Endothelial cell of umbilical vein (primary cell): ENCODE measurements around the gene RSRC2. TPM values are rescaled to one million over a fixed set of nuclear protein-coding genes. Genes with fewer than 3 reads are reported as not detected.

ENCODE experiments used
- BruUV-seq: library from RNA; stranded (reverse); fragments of 400-500 nt; replicated peaks from 2 replicates; lab custom pipeline; 2021; lab: Mats Ljungman, UMichigan
- CTCF ChIA-PET: fragments of 300-600, 350-600 bp; sonication (Branson Sonifier 250); formaldehyde crosslinking; loops from one replicate; lab custom pipeline; 2021; ENCODE audit warnings: antibody characterized with exemption, inconsistent platforms; lab: Charles Lee
- POLR2A ChIA-PET: fragments of 300-600, 350-600 bp; sonication (Branson Sonifier 250); formaldehyde crosslinking; loops from one replicate; lab custom pipeline; 2021; ENCODE audit warnings: antibody characterized with exemption, inconsistent platforms; lab: Charles Lee
- DNase-seq: peaks from one replicate; pipeline ENCODE4 v3.0.0-alpha.2; 2011; ENCODE audit warnings: low read depth, low spot score
- FAIRE-seq: peaks from 2 replicates; lab custom pipeline; 2011; peaks lifted over from hg19 to GRCh38; lab: Jason Lieb, UNC
- H2AFZ ChIP-seq: 2 replicates; pipeline ENCODE4 v1.6.0; 2012; ENCODE audit warnings: low read depth, low read length, control low read depth, inconsistent platforms
- H3K27ac ChIP-seq: 2 replicates; pipeline ENCODE4 v1.5.1; 2011; ENCODE audit warnings: low read depth, mild to moderate bottlenecking, control low read depth, low read length, moderate library complexity; ENCODE audit not compliant: insufficient read depth
- H3K27me3 ChIP-seq, 2 experiments: 2 replicates each; pipeline versions ENCODE4 v1.6.0 to v1.6.1; 2011; ENCODE audit warnings: low read length in 2 of 2, mixed read lengths in 1 of 2; ENCODE audit not compliant: control insufficient read depth in 2 of 2, insufficient read depth in 2 of 2
- H3K36me3 ChIP-seq, 2 experiments: 2 replicates in 1 of 2; 3 replicates in 1 of 2; pipeline ENCODE4 v1.5.1; 2011; ENCODE audit warnings: low read length in 2 of 2, mild to moderate bottlenecking in 1 of 2, moderate library complexity in 1 of 2; ENCODE audit not compliant: control insufficient read depth in 2 of 2, insufficient read depth in 2 of 2; ENCODE audit errors: extremely low read depth in 1 of 2
- H3K4me1 ChIP-seq: 3 replicates; pipeline ENCODE4 v1.5.1; 2011; ENCODE audit warnings: mild to moderate bottlenecking, low read length; ENCODE audit not compliant: control insufficient read depth, insufficient read depth; ENCODE audit errors: extremely low read depth
- H3K4me2 ChIP-seq: 2 replicates; pipeline ENCODE4 v1.6.1; 2011; ENCODE audit warnings: low read length, control low read depth, mixed read lengths; ENCODE audit not compliant: insufficient read depth
- H3K4me3 ChIP-seq, 3 experiments: fragments of 200-600 bp in 1 of 3; sonication (generic), shearing (Covaris generic) in 1 of 3; replicated peaks in 1 of 3; 2 replicates each; pipeline ENCODE4 v1.5.1; 2011 to 2016; ENCODE audit warnings: control low read depth in 3 of 3, low read length in 3 of 3, mild to moderate bottlenecking in 2 of 3, inconsistent platforms in 1 of 3, low read depth in 1 of 3, moderate library complexity in 1 of 3; ENCODE audit not compliant: insufficient read depth in 1 of 3
- H3K79me2 ChIP-seq: 2 replicates; pipeline ENCODE4 v1.6.0; 2012; ENCODE audit warnings: low read length, inconsistent platforms; ENCODE audit not compliant: control insufficient read depth, insufficient read depth
- H3K9ac ChIP-seq: replicated peaks from 2 replicates; pipeline ENCODE3; 2011; ENCODE audit warnings: low read length, control low read depth; ENCODE audit not compliant: insufficient read depth; ENCODE audit errors: extremely low read depth
- H3K9me1 ChIP-seq: replicated peaks from 3 replicates; pipeline ENCODE4 v1.6.0; 2011; ENCODE audit warnings: mild to moderate bottlenecking, low read length; ENCODE audit not compliant: control insufficient read depth, insufficient read depth; ENCODE audit errors: extremely low read depth
- H3K9me3 ChIP-seq: replicated peaks from 2 replicates; pipeline ENCODE4 v1.5.1; 2012; ENCODE audit warnings: low read length, inconsistent platforms; ENCODE audit not compliant: control insufficient read depth, insufficient read depth
- H4K20me1 ChIP-seq: replicated peaks from 2 replicates; pipeline ENCODE3; 2011; ENCODE audit warnings: mild to moderate bottlenecking, low read length; ENCODE audit not compliant: control insufficient read depth, insufficient read depth; ENCODE audit errors: extremely low read depth
- CTCF ChIP-seq, 2 donors: IDR thresholded peaks; 1 replicate in 1 of 2; 2 replicates in 1 of 2; pipeline ENCODE4 v1.5.1; 2011; ENCODE audit warnings: low read length in 2 of 2, mild to moderate bottlenecking in 2 of 2, moderate library complexity in 2 of 2, control low read depth in 1 of 2, inconsistent platforms in 1 of 2, low read depth in 1 of 2; ENCODE audit not compliant: insufficient read depth in 1 of 2; ENCODE audit errors: extremely low read depth in 1 of 2
- EZH2 ChIP-seq: IDR thresholded peaks from 2 replicates; pipeline ENCODE4 v1.6.1; 2012; ENCODE audit warnings: borderline replicate concordance, low read depth, mild to moderate bottlenecking, moderate library complexity, low read length, inconsistent platforms; ENCODE audit not compliant: severe bottlenecking
- FOS ChIP-seq: IDR thresholded peaks from 2 replicates; pipeline ENCODE4 v1.6.1; 2011; ENCODE audit warnings: mild to moderate bottlenecking, low read length, moderate library complexity, borderline replicate concordance; ENCODE audit not compliant: insufficient read depth
- GATA2 ChIP-seq: IDR thresholded peaks from 2 replicates; pipeline ENCODE4 v1.7.0; 2011; ENCODE audit warnings: low read depth, mild to moderate bottlenecking, moderate library complexity, mixed read lengths, low read length; ENCODE audit not compliant: insufficient read length, insufficient read depth
- JUN ChIP-seq: IDR thresholded peaks from 2 replicates; pipeline ENCODE4 v1.6.1; 2011; ENCODE audit warnings: borderline replicate concordance, low read depth; ENCODE audit not compliant: insufficient read length, insufficient read depth
- MYC ChIP-seq: IDR thresholded peaks from one replicate; pipeline ENCODE4 v1.6.1; 2011; ENCODE audit warnings: mild to moderate bottlenecking, low read depth, low read length
- POLR2A ChIP-seq: IDR thresholded peaks from 2 replicates; pipeline ENCODE4 v1.6.1; 2012; ENCODE audit warnings: low read depth, mild to moderate bottlenecking, control low read depth, low read length
- POLR2AphosphoS5 ChIP-seq: IDR thresholded peaks from 2 replicates; pipeline ENCODE4 v1.6.1; 2012; ENCODE audit warnings: low read depth, mild to moderate bottlenecking, control low read depth, low read length, moderate library complexity; ENCODE audit not compliant: insufficient read depth
- dilution Hi-C: fragments of 300-500 bp; cut with MboI; formaldehyde crosslinking; loops from one replicate; pipeline ENCODE4 v1.15.0; 2019; ENCODE audit warnings: low sequenced_read_pairs; ENCODE audit not compliant: extremely low pct_ligation_motif_present
- intact Hi-C: fragments of 100-400 bp; cut with micrococcal nuclease; formaldehyde crosslinking; loops from one replicate; pipeline ENCODE4 v1.10.0; 2022
- polyA plus RNA-seq, 4 experiments: library from polyadenylated mRNA; depleted of rRNA in 3 of 4; stranded (reverse) in 3 of 4; unstranded in 1 of 4; fragments of >200 nt; gene quantifications; 2 replicates each; pipeline versions ENCODE4 v1.2.1 to v1.2.3, GENCODE V29; 2011 to 2012; ENCODE audit warnings: missing spikeins in 1 of 4
- total RNA-seq: library from RNA; stranded (reverse); gene quantifications from 2 replicates; pipeline ENCODE4 v1.2.3, GENCODE V29; 2021

The RSRC2 gene
- total and polyA plus RNA-seq, 2 donors (not counting 3 experiments of a cell fraction or from before 2014, with no cell fraction given), result 17.6 to 81.1 TPM

GRCh38 chr12:122491991-122492390, 34.7 kb downstream of the RSRC2 start:
- BruUV-seq, result no TSS peak
- Histone ChIP-seq H3K9me3 (no peaks in the 10 kb centered on the region), H4K20me1 (no peaks in the 10 kb centered on the region), H3K4me3 (no peak overlapping the region), H3K27me3 (no peaks in the 10 kb centered on the region), H3K36me3 (peaks cover 13 to 18% of the 10 kb centered on the region in 2 experiments), H3K4me1 (no peaks in the 10 kb centered on the region), H3K9ac (no peak overlapping the region), H3K27ac (no peak overlapping the region), H3K4me2 (no peak overlapping the region), H3K9me1 (no peaks in the 10 kb centered on the region), H3K79me2 (peaks cover 13% of the 10 kb centered on the region), H2AFZ (no peak overlapping the region)
- DNase-seq (no peak), FAIRE-seq (no peak)
- CTCF ChIA-PET, result interaction anchor here (3.6 kb wide), 1 partner anchor 20 kb away, joined by 16 read pairs; no protein-coding TSS in a partner anchor
- dilution Hi-C loops (no loop called here), intact Hi-C loops (no loop called here)
- POLR2A ChIA-PET, result interaction anchor here (0.7 kb wide), 1 partner anchor 48 kb away, joined by 4 read pairs; no protein-coding TSS in a partner anchor
- TF ChIP-seq CTCF (IDR thresholded peaks at IDR 0.05; ENCODE audit: extremely low read depth in 1 of 2, insufficient read depth in 1 of 2, low read depth in 1 of 2, low read length in 2 of 2) (no peak), GATA2 (no peak)

- CTCF ChIA-PET, result interaction anchor here (1.1 to 3.6 kb wide), 3 partner anchors 9 to 89 kb away, joined by 3 to 16 read pairs (median 5); no protein-coding TSS in a partner anchor
- POLR2A ChIA-PET, result no interaction called here
Observed at GRCh38 chr12:122489038-122489437, 37.7 kb downstream of the RSRC2 start.

More at GRCh38 chr12:122489038-122489437, 37.7 kb downstream of the RSRC2 start:
- Histone ChIP-seq H3K4me3 (no peak overlapping the region), H3K9me1 (no peaks in the 10 kb centered on the region), H3K4me1 (no peaks in the 10 kb centered on the region), H3K79me2 (no peaks in the 10 kb centered on the region), H3K9me3 (no peaks in the 10 kb centered on the region), H3K4me2 (no peak overlapping the region), H3K27me3 (no peaks in the 10 kb centered on the region), H2AFZ (no peak overlapping the region), H3K9ac (no peak overlapping the region), H3K36me3 (peaks cover 17 to 18% of the 10 kb centered on the region in 2 experiments), H3K27ac (no peak overlapping the region), H4K20me1 (no peaks in the 10 kb centered on the region)
- intact Hi-C loops (no loop called here), dilution Hi-C loops (no loop called here)
- no peak for DNase-seq
- BruUV-seq, result no TSS peak
- TF ChIP-seq CTCF (IDR thresholded peaks at IDR 0.05; ENCODE audit: extremely low read depth in 1 of 2, insufficient read depth in 1 of 2, low read depth in 1 of 2, low read length in 2 of 2), result no peak
- no peak for TF ChIP-seq GATA2
- no peak for TF ChIP-seq POLR2AphosphoS5
- TF ChIP-seq POLR2A, result no peak
- no peak for TF ChIP-seq EZH2
- no peak for TF ChIP-seq JUN
- TF ChIP-seq MYC, result no peak
- no peak for TF ChIP-seq FOS
- no peak for FAIRE-seq
